ENCODE data around the gene NUB1.

GRCh38 chr7:151395036-151395367, 53.4 kb downstream of the NUB1 start:
- no peak for TF ChIP-seq EZH2 (IDR thresholded peaks at IDR 0.05; ENCODE audit: borderline replicate concordance, low read length)
- TF ChIP-seq, protein P1, sequence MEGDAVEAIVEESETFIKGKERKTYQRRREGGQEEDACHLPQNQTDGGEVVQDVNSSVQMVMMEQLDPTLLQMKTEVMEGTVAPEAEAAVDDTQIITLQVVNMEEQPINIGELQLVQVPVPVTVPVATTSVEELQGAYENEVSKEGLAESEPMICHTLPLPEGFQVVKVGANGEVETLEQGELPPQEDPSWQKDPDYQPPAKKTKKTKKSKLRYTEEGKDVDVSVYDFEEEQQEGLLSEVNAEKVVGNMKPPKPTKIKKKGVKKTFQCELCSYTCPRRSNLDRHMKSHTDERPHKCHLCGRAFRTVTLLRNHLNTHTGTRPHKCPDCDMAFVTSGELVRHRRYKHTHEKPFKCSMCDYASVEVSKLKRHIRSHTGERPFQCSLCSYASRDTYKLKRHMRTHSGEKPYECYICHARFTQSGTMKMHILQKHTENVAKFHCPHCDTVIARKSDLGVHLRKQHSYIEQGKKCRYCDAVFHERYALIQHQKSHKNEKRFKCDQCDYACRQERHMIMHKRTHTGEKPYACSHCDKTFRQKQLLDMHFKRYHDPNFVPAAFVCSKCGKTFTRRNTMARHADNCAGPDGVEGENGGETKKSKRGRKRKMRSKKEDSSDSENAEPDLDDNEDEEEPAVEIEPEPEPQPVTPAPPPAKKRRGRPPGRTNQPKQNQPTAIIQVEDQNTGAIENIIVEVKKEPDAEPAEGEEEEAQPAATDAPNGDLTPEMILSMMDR (IDR thresholded peaks at IDR 0.05; ENCODE audit: low read length) = no peak
